Glutamatergic neuron (in vitro differentiated cells): ENCODE results near the gene KIF26B. TPM values are rescaled to one million over a fixed set of nuclear protein-coding genes. Genes with fewer than 3 reads are reported as not detected.

ENCODE experiments used
- DNase-seq: peaks from one replicate; pipeline ENCODE4 v3.0.0; 2022
- H3K27ac Mint-ChIP-seq: one replicate; pipeline ENCODE4 v1.8.0; 2020; ENCODE audit warnings: mild to moderate bottlenecking, mixed read lengths, inconsistent platforms; ENCODE audit not compliant: unreplicated experiment
- H3K27me3 Mint-ChIP-seq: one replicate; pipeline ENCODE4 v1.8.0; 2020; ENCODE audit warnings: mild to moderate bottlenecking, moderate library complexity, mixed read lengths, inconsistent platforms; ENCODE audit not compliant: unreplicated experiment
- H3K36me3 Mint-ChIP-seq: one replicate; pipeline ENCODE4 v1.8.0; 2020; ENCODE audit warnings: mild to moderate bottlenecking, mixed read lengths, inconsistent platforms; ENCODE audit not compliant: unreplicated experiment
- H3K4me1 Mint-ChIP-seq: one replicate; pipeline ENCODE4 v1.8.0; 2020; ENCODE audit warnings: mild to moderate bottlenecking, low read depth, mixed read lengths, inconsistent platforms; ENCODE audit not compliant: unreplicated experiment
- H3K4me3 Mint-ChIP-seq: one replicate; pipeline ENCODE4 v1.8.0; 2020; ENCODE audit warnings: mild to moderate bottlenecking, mixed read lengths, inconsistent platforms; ENCODE audit not compliant: unreplicated experiment
- H3K9me3 Mint-ChIP-seq: one replicate; pipeline ENCODE4 v1.8.0; 2020; ENCODE audit warnings: mild to moderate bottlenecking, moderate library complexity, mixed read lengths, inconsistent platforms; ENCODE audit not compliant: unreplicated experiment
- total RNA-seq: library from RNA; stranded (reverse); fragmentation: NEBNext Ultra II Directional; extraction: Animal tissue kit (Norgen Biotek cat#: 25700); gene quantifications from one replicate; pipeline ENCODE4 v1.2.1, GENCODE V29; 2021; ENCODE audit not compliant: unreplicated experiment
- TF ChIP-seq, protein P1 (sequence below): fragments of 200-600 bp; sonication (generic); IDR thresholded peaks from one replicate; pipeline ENCODE4 v1.5.0; 2021; ENCODE audit not compliant: partially characterized antibody, unreplicated experiment

The KIF26B gene
- total RNA-seq, 1 donor from 2014 or later, result 2.4 TPM

DNA sequence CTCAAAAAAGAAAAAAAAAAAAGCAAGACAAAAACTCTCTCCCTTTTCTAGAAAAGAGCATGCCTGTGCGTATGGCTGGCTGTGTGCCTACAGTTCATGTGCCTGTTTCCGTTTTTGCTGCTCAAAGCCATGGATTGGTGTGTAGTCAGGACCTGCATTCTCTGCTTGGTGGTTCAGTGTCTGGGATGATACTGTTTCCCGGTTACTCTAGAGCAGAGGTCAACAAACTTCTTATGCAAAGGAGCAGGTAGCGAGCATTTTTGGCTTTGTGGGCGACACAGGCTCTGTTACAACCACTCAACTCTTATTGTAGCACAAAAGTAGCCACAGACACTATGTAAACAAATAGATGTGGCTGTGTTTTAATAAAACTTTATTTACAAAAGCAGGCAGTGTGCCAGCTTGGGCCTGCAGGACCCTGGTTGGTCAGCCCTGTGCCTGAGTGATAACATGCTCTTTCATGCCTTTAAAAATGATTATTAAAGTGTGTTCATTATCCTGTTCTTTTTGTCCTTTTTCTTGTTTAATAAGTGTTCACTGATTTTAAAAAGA is 524.2 kb downstream of the KIF26B start:
- no peaks in the 10 kb centered on the region for H3K9me3 Mint-ChIP-seq
- H3K4me3 Mint-ChIP-seq, result no peak overlapping the region
- H3K27me3 Mint-ChIP-seq, result no peaks in the 10 kb centered on the region
- H3K27ac Mint-ChIP-seq, result no peak overlapping the region
- DNase-seq, result no peak
- TF ChIP-seq, protein P1, sequence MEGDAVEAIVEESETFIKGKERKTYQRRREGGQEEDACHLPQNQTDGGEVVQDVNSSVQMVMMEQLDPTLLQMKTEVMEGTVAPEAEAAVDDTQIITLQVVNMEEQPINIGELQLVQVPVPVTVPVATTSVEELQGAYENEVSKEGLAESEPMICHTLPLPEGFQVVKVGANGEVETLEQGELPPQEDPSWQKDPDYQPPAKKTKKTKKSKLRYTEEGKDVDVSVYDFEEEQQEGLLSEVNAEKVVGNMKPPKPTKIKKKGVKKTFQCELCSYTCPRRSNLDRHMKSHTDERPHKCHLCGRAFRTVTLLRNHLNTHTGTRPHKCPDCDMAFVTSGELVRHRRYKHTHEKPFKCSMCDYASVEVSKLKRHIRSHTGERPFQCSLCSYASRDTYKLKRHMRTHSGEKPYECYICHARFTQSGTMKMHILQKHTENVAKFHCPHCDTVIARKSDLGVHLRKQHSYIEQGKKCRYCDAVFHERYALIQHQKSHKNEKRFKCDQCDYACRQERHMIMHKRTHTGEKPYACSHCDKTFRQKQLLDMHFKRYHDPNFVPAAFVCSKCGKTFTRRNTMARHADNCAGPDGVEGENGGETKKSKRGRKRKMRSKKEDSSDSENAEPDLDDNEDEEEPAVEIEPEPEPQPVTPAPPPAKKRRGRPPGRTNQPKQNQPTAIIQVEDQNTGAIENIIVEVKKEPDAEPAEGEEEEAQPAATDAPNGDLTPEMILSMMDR, result no peak
- H3K36me3 Mint-ChIP-seq, result peaks cover 3% of the 10 kb centered on the region
- H3K4me1 Mint-ChIP-seq, result peaks cover 16% of the 10 kb centered on the region

DNA sequence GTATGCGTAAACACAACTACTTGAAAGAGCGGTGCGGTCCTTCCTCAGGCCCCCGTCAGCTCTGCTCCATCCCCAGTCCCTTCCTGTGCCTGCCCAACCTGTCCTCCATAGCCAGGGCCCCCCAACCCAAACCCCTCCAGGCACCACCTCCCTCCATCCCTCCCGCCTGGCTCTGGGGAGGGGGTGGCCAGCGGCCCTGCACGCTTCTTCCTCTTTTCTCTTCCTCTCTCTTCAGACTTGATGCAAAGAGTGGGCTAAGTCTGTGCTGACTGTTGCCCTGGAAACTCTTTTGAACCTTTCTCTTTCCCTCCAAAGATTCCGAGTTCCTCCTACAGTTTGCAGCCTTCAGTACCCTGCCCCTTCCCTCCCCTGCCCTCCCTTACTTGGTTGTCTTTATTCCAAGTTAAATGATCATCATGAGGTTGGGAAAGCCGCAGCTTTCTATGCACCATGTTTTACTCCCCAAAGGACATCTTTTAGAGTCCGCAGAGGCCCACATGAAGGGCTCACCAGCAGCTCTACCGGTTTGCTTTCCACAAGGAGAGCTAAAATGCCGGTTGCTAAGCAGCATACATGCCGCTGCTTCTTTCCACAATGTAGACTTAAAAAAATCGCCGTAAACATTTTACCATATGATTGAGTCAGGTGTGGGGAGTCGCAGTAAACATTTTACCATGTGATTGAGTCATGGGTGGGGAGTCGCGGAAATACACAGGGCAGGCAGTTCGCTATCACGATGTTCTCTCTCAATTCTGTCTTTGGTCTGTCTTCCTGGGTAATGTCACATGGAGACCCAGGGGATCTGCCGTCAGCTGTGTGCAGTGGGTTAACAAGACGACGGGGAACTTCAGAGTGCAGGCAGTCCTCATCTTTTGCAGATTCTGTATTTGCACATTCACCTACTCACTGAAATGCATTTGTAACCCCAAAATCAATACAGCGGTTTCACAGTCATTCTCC is 525.3 kb downstream of the KIF26B start:
- H3K27ac Mint-ChIP-seq, result peak overlapping the region; percentile 9
- H3K9me3 Mint-ChIP-seq, result no peaks in the 10 kb centered on the region
- H3K36me3 Mint-ChIP-seq, result peaks cover 3% of the 10 kb centered on the region
- H3K4me1 Mint-ChIP-seq, result peaks cover 16% of the 10 kb centered on the region
- TF ChIP-seq, protein P1, result no peak
- no peaks in the 10 kb centered on the region for H3K27me3 Mint-ChIP-seq
- peak; percentile 42 for DNase-seq
- H3K4me3 Mint-ChIP-seq, result no peak overlapping the region

DNA sequence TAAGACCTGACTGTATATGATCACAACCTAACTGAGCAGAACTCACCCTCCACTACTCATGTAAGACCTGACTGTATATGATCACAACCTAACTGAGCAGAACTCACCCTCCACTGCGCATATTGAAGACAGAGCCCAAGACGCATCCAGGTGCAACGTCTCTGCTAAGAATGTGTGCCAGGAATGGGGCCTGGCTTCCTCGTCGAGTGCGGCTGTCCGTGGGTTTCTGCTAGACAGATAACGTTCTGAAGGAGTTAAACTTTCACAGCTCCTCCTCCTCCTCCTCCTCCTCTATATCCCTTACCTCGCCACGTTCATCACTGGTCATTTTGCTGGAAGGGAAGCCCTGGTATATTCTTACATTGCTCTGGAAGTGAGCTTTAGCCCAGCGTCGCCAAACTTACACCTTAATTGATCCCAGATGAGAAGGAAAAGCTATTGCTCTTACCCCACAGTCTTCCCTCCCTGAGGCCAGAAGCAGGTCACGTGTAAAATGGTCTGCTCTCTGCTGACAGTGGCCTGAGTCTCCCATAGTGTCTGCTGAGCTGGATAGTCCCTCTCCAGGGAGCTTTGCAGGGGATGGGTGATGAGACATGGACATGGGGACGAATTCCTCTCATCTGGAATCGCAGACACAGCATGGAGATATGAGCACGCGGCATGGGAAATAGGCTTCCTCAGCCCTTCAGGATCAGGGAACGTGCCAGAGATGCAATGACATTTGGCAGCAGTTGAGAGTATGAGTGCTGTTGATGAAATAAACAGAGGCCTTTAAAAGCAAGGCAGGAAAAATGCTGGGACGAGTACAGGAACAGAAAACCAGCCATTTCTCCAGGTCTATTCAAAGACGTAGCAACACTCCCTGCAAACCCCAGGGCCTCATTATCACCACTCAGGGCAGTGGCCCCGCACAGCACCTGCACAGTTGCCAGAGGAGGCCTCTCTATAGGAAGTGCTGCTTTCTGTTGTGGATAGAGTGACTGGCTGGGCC is 528.1 kb downstream of the KIF26B start:
- TF ChIP-seq, protein P1, result no peak
- H3K36me3 Mint-ChIP-seq, result no peaks in the 10 kb centered on the region
- no peak overlapping the region for H3K27ac Mint-ChIP-seq
- DNase-seq, result no peak
- no peaks in the 10 kb centered on the region for H3K27me3 Mint-ChIP-seq
- no peaks in the 10 kb centered on the region for H3K9me3 Mint-ChIP-seq
- H3K4me1 Mint-ChIP-seq, result peaks cover 16% of the 10 kb centered on the region
- H3K4me3 Mint-ChIP-seq, result no peak overlapping the region

DNA sequence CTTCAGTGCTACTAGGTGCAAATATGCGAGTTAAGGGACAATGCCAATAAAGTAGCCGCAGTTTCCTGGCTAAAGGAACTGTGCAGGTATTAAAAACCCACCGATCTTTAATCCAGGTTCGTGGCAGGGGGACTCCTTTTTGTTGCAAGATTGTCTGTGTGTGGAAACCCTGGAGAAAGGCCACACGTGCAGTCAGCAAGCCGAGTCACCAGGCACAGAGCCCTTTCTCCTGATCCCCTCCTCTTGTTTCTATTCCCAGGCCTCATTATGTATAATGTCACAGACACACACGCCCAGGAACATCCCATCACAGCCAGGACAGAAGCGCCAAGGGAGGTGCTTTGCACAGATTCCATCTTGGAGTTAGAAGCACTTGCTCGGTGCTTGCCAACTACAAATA is 528.9 kb downstream of the KIF26B start:
- Mint-ChIP-seq H3K27ac (no peak overlapping the region), H3K9me3 (no peaks in the 10 kb centered on the region), H3K4me1 (peaks cover 16% of the 10 kb centered on the region), H3K27me3 (no peaks in the 10 kb centered on the region), H3K36me3 (no peaks in the 10 kb centered on the region), H3K4me3 (no peak overlapping the region)
- DNase-seq, result no peak
- TF ChIP-seq, protein P1, result no peak
